ENCODE results near the gene LINC01488. TPM values are rescaled to one million over a fixed set of nuclear protein-coding genes. Genes with fewer than 3 reads are reported as not detected.

Gene LINC01488
- polyA plus RNA-seq, 1 of the 3 experiments (the other 2 are of a cell fraction): not detected

DNA sequence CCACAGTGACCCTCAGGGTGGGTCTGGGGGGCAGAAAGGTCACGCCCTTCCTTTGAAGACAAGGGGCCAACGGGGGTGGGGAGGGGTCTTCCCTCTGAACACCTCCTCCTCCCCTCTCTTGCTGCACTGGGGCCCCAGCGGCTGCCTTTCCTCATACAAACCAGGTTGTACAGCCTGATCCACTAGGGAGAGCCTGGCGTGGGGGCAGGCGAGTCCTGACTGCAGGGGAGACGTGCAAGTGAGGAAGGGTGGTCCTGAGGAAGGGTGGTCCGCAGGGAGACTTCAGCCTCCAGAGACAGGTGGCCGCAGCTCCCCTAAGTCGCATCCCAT lies 43.6 kb upstream of the LINC01488 start:
- H2AFZ ChIP-seq (ENCODE audit: low read depth): no peak overlapping the region
- no peak overlapping the region for H3K4me2 ChIP-seq
- ChIA-PET CTCF (no interaction called here), POLR2A (no interaction called here)
- no peaks in the 10 kb centered on the region for H3K36me3 ChIP-seq (replicated peaks in 1 of 2; ENCODE audit: control insufficient read depth in 1 of 2, insufficient read depth in 2 of 2, low read length in 1 of 2)
- H3K4me1 ChIP-seq (ENCODE audit: control insufficient read depth in 1 of 2, insufficient read depth in 2 of 2, low read depth in 1 of 2, low read length in 1 of 2): peaks cover 11 to 12% of the 10 kb centered on the region in 2 experiments; a peak in 3 of 4 replicates
- H3K79me2 ChIP-seq (ENCODE audit: insufficient read depth): no peaks in the 10 kb centered on the region
- H3K9ac ChIP-seq: no peak overlapping the region
- 84% methylated on average over 9 of the region's 9 CpGs for WGBS (ENCODE audit: low lambda C conversion rate)
- TF ChIP-seq, protein P1, sequence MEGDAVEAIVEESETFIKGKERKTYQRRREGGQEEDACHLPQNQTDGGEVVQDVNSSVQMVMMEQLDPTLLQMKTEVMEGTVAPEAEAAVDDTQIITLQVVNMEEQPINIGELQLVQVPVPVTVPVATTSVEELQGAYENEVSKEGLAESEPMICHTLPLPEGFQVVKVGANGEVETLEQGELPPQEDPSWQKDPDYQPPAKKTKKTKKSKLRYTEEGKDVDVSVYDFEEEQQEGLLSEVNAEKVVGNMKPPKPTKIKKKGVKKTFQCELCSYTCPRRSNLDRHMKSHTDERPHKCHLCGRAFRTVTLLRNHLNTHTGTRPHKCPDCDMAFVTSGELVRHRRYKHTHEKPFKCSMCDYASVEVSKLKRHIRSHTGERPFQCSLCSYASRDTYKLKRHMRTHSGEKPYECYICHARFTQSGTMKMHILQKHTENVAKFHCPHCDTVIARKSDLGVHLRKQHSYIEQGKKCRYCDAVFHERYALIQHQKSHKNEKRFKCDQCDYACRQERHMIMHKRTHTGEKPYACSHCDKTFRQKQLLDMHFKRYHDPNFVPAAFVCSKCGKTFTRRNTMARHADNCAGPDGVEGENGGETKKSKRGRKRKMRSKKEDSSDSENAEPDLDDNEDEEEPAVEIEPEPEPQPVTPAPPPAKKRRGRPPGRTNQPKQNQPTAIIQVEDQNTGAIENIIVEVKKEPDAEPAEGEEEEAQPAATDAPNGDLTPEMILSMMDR (IDR thresholded peaks at IDR 0.05): no peak
- H3K27me3 ChIP-seq (ENCODE audit: insufficient read depth): no peaks in the 10 kb centered on the region
- DNase-seq: no peak
- H3K9me3 ChIP-seq: no peaks in the 10 kb centered on the region
- no peak overlapping the region for H3K27ac ChIP-seq (ENCODE audit: low read depth in 2 of 2, low read length in 1 of 2)
- H4K20me1 ChIP-seq (ENCODE audit: insufficient read depth): no peaks in the 10 kb centered on the region
- H3F3A ChIP-seq (replicated peaks; ENCODE audit: insufficient read depth): peaks cover 6% of the 10 kb centered on the region
- H3K4me3 ChIP-seq (ENCODE audit: low read depth in 2 of 2, low read length in 1 of 2): no peak overlapping the region
- H3K9me2 ChIP-seq: no peaks in the 10 kb centered on the region

DNA sequence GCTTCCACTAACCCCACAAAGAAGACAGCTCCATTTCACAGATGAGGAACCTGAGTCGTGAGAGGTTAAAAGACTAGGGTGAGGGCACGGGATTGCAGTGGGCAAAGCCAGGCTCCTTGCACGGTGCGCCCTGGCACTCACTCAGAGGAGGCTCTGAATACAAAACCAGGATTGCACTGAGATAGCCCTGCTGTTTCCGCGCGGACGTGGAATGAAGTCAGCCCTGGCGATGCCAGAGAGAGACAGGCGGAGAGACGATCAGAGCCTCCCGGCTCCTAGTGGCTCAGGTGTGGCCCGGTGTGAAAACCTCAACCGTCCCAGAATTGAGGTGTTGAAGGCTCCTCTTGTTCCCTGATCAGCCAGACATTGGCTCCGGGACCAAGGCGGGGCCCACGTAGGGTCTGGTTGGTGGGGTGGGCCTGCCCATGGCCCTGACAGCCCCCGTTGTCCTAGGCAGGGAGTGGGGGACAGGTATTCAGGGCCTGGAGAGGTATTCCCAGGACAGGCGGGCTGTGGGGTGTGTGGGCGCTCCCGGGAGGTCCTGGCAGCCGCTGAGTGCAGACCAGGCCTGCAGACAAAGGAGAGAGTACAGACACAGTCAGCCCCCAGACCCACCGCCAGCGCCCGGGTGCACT lies 43.1 kb upstream of the LINC01488 start:
- Histone ChIP-seq H3K9me2 (no peaks in the 10 kb centered on the region), H3K4me2 (no peak overlapping the region), H3K9me3 (no peaks in the 10 kb centered on the region), H3K9ac (no peak overlapping the region), H3K27ac (ENCODE audit: low read depth in 2 of 2, low read length in 1 of 2) (no peak overlapping the region), H3K27me3 (ENCODE audit: insufficient read depth) (no peaks in the 10 kb centered on the region), H3F3A (replicated peaks; ENCODE audit: insufficient read depth) (peaks cover 9% of the 10 kb centered on the region), H3K36me3 (replicated peaks in 1 of 2; ENCODE audit: control insufficient read depth in 1 of 2, insufficient read depth in 2 of 2, low read length in 1 of 2) (no peaks in the 10 kb centered on the region), H2AFZ (ENCODE audit: low read depth) (no peak overlapping the region), H4K20me1 (ENCODE audit: insufficient read depth) (no peaks in the 10 kb centered on the region), H3K4me1 (ENCODE audit: control insufficient read depth in 1 of 2, insufficient read depth in 2 of 2, low read depth in 1 of 2, low read length in 1 of 2) (peaks cover 14 to 15% of the 10 kb centered on the region in 2 experiments; a peak in 3 of 4 replicates), H3K4me3 (ENCODE audit: low read depth in 2 of 2, low read length in 1 of 2) (no peak overlapping the region), H3K79me2 (ENCODE audit: insufficient read depth) (no peaks in the 10 kb centered on the region)
- POLR2A ChIA-PET: no interaction called here
- CTCF ChIA-PET: no interaction called here
- TF ChIP-seq EZH2phosphoT487 (IDR thresholded peaks at IDR 0.05; ENCODE audit: borderline replicate concordance, low read depth) (no peak), FOSL2 (IDR thresholded peaks at IDR 0.05; ENCODE audit: borderline replicate concordance, low read depth) (no peak), RFX5 (IDR thresholded peaks at IDR 0.05; ENCODE audit: low read length) (no peak), CHD2 (IDR thresholded peaks at IDR 0.05; ENCODE audit: low read length, partially characterized antibody) (no peak), FOXM1 (IDR thresholded peaks at IDR 0.05; ENCODE audit: low read depth) (no peak)
- TF ChIP-seq, protein P2, sequence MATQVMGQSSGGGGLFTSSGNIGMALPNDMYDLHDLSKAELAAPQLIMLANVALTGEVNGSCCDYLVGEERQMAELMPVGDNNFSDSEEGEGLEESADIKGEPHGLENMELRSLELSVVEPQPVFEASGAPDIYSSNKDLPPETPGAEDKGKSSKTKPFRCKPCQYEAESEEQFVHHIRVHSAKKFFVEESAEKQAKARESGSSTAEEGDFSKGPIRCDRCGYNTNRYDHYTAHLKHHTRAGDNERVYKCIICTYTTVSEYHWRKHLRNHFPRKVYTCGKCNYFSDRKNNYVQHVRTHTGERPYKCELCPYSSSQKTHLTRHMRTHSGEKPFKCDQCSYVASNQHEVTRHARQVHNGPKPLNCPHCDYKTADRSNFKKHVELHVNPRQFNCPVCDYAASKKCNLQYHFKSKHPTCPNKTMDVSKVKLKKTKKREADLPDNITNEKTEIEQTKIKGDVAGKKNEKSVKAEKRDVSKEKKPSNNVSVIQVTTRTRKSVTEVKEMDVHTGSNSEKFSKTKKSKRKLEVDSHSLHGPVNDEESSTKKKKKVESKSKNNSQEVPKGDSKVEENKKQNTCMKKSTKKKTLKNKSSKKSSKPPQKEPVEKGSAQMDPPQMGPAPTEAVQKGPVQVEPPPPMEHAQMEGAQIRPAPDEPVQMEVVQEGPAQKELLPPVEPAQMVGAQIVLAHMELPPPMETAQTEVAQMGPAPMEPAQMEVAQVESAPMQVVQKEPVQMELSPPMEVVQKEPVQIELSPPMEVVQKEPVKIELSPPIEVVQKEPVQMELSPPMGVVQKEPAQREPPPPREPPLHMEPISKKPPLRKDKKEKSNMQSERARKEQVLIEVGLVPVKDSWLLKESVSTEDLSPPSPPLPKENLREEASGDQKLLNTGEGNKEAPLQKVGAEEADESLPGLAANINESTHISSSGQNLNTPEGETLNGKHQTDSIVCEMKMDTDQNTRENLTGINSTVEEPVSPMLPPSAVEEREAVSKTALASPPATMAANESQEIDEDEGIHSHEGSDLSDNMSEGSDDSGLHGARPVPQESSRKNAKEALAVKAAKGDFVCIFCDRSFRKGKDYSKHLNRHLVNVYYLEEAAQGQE (IDR thresholded peaks at IDR 0.05; ENCODE audit: low read depth, low read length): no peak
- TF ChIP-seq, protein P1 (IDR thresholded peaks at IDR 0.05): no peak
- DNase-seq: no peak
- WGBS (ENCODE audit: low lambda C conversion rate): 95% methylated on average over 16 of the region's 25 CpGs
